Glutamatergic neuron (in vitro differentiated cells): ENCODE results near the gene ALDH1A3. TPM values are rescaled to one million over a fixed set of nuclear protein-coding genes. Genes with fewer than 3 reads are reported as not detected.
A peak's percentile ranks its signal among the peaks of the same experiment; 100 is the strongest.

ENCODE experiments used
- DNase-seq: peaks from one replicate; pipeline ENCODE4 v3.0.0; 2022
- H3K27ac Mint-ChIP-seq: one replicate; pipeline ENCODE4 v1.8.0; 2020; ENCODE audit warnings: mild to moderate bottlenecking, mixed read lengths, inconsistent platforms; ENCODE audit not compliant: unreplicated experiment
- H3K27me3 Mint-ChIP-seq: one replicate; pipeline ENCODE4 v1.8.0; 2020; ENCODE audit warnings: mild to moderate bottlenecking, moderate library complexity, mixed read lengths, inconsistent platforms; ENCODE audit not compliant: unreplicated experiment
- H3K36me3 Mint-ChIP-seq: one replicate; pipeline ENCODE4 v1.8.0; 2020; ENCODE audit warnings: mild to moderate bottlenecking, mixed read lengths, inconsistent platforms; ENCODE audit not compliant: unreplicated experiment
- H3K4me1 Mint-ChIP-seq: one replicate; pipeline ENCODE4 v1.8.0; 2020; ENCODE audit warnings: mild to moderate bottlenecking, low read depth, mixed read lengths, inconsistent platforms; ENCODE audit not compliant: unreplicated experiment
- H3K4me3 Mint-ChIP-seq: one replicate; pipeline ENCODE4 v1.8.0; 2020; ENCODE audit warnings: mild to moderate bottlenecking, mixed read lengths, inconsistent platforms; ENCODE audit not compliant: unreplicated experiment
- H3K9me3 Mint-ChIP-seq: one replicate; pipeline ENCODE4 v1.8.0; 2020; ENCODE audit warnings: mild to moderate bottlenecking, moderate library complexity, mixed read lengths, inconsistent platforms; ENCODE audit not compliant: unreplicated experiment
- CTCF ChIP-seq: fragments of 200-600 bp; sonication (generic); IDR thresholded peaks from one replicate; pipeline ENCODE4 v1.5.0; 2021; ENCODE audit not compliant: partially characterized antibody, unreplicated experiment
- total RNA-seq: library from RNA; stranded (reverse); fragmentation: NEBNext Ultra II Directional; extraction: Animal tissue kit (Norgen Biotek cat#: 25700); gene quantifications from one replicate; pipeline ENCODE4 v1.2.1, GENCODE V29; 2021; ENCODE audit not compliant: unreplicated experiment

Gene ALDH1A3
- total RNA-seq, 1 donor from 2014 or later, result 2.8 TPM

GRCh38 chr15:100908466-100908865, 28.8 kb downstream of the ALDH1A3 start:
- DNase-seq, result no peak
- Mint-ChIP-seq H3K4me3 (no peak overlapping the region), H3K9me3 (no peaks in the 10 kb centered on the region), H3K27ac (no peak overlapping the region), H3K4me1 (peaks cover 4% of the 10 kb centered on the region), H3K27me3 (peaks cover 1% of the 10 kb centered on the region), H3K36me3 (peaks cover 7% of the 10 kb centered on the region)
- no peak for TF ChIP-seq CTCF

- no peak for TF ChIP-seq CTCF
- H3K36me3 Mint-ChIP-seq, result peaks cover 10% of the 10 kb centered on the region
- peaks cover 9% of the 10 kb centered on the region for H3K4me1 Mint-ChIP-seq
- H3K4me3 Mint-ChIP-seq, result no peak overlapping the region
- no peak for DNase-seq
- no peaks in the 10 kb centered on the region for H3K9me3 Mint-ChIP-seq
- H3K27me3 Mint-ChIP-seq, result peaks cover 4% of the 10 kb centered on the region
- no peak overlapping the region for H3K27ac Mint-ChIP-seq
Observed at GRCh38 chr15:100909565-100909964, 29.9 kb downstream of the ALDH1A3 start.

DNA sequence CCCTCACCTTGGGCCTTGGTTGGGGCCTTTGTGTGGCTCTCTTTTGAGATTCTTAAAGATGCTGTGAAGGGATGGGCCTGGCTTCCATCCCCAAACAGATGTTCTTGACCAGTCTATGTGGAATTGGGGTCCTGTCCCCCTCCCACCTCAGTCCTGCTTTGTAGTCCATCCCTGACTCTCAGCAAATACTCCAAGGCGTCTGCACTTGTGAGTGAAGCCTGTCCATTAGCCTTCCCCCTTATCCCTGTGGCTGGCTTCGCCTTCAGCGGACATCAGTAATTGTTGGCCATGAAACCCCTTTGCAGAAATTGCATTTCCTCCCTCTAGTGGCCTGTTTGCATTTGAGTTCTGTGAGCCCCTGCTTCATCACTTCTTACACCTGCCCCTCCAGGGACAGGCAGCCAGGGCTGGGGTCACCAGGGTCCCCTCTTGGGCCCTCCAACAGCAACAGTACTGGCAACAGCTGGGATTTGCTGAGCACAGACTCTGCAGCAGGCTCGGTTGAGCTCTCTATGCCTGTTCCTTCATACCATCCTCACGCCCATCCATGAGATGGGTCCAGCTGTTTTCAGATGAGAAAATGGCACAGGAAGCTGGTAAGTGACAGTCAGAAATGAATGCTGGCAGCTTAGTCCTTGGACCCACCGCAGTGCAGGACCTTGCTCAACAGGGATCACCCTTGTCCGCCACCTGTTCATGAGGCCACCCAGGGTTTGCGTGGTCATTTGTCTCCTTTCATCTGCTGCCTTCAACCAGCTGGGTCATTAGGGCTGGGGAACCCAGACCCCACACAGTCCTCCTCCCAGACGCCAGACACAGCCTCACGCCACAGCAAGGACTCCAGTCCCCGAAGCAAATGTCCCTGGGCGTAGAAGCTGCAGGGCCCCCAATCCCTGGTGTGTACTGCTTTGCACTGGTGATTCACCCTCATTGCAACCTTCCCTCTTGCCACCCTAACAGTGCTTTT, 30.6 kb downstream of the ALDH1A3 start:
- Mint-ChIP-seq H3K27me3 (peaks cover 4% of the 10 kb centered on the region), H3K4me1 (peaks cover 9% of the 10 kb centered on the region), H3K4me3 (no peak overlapping the region), H3K9me3 (no peaks in the 10 kb centered on the region), H3K36me3 (peaks cover 10% of the 10 kb centered on the region), H3K27ac (no peak overlapping the region)
- DNase-seq, result no peak
- TF ChIP-seq CTCF, result peak; percentile 41

DNA sequence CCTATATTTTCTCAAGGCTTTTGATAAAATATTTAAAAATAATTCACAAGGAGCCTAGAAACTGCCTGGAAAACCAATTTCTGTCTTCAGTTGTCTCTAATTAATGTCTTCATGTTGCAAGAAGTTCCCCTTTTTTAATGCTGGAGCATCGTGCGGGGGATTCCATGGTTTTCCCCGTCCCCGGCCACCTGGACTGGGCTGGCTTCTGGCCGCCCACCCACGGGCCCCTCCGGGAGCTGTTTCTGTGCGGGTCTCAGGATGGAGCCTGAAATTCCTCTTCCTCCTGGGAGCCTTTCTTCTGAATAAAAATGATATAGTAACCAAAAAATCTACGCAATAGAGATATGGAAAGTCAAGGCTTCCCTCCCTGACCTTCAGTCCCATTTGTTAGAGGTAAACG, 31.5 kb downstream of the ALDH1A3 start:
- Mint-ChIP-seq H3K36me3 (peaks cover 10% of the 10 kb centered on the region), H3K9me3 (no peaks in the 10 kb centered on the region), H3K4me3 (no peak overlapping the region), H3K27ac (no peak overlapping the region), H3K27me3 (peaks cover 4% of the 10 kb centered on the region), H3K4me1 (peaks cover 9% of the 10 kb centered on the region)
- no peak for DNase-seq
- TF ChIP-seq CTCF, result no peak

DNA sequence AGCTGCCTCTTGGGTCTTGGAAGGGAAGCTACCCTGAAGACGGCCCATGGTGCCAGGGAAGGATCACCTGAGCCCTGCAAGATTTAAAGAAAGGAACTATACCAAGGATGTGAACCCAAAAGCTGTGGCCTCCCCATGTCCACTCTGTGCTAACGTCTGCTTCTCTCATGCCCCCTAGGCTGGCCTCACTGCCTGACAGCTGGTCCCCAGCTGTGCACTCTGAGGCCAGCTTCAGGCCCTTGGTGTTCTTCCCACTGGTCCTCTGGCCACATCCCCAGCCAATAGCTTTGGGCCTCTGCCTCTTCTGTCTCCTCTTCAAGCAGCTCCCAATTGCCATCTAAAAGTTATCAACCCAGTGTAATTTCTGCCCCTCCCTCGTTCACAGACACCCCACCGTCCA, 34.3 kb downstream of the ALDH1A3 start:
- peaks cover 9% of the 10 kb centered on the region for H3K4me1 Mint-ChIP-seq
- peak overlapping the region; percentile 30 for H3K4me3 Mint-ChIP-seq
- no peak for TF ChIP-seq CTCF
- H3K36me3 Mint-ChIP-seq, result peaks cover 19% of the 10 kb centered on the region
- H3K27ac Mint-ChIP-seq, result no peak overlapping the region
- DNase-seq, result no peak
- H3K27me3 Mint-ChIP-seq, result peaks cover 18% of the 10 kb centered on the region
- no peaks in the 10 kb centered on the region for H3K9me3 Mint-ChIP-seq
